HUES64 (cell line): ENCODE measurements around the gene CLSTN2.

Source experiments
- H3K27ac ChIP-seq: 2 replicates; pipeline ENCODE4 v1.7.0; 2013; ENCODE audit warnings: low read depth, low read length, inconsistent platforms
- H3K27me3 ChIP-seq: 2 replicates; pipeline ENCODE4 v1.6.1; 2013; ENCODE audit warnings: mild to moderate bottlenecking, low read length; ENCODE audit not compliant: insufficient read depth
- H3K36me3 ChIP-seq: 2 replicates; pipeline ENCODE4 v1.6.1; 2013; ENCODE audit warnings: mild to moderate bottlenecking, low read length; ENCODE audit not compliant: insufficient read depth
- H3K4me1 ChIP-seq: 2 replicates; pipeline ENCODE4 v1.6.1; 2013; ENCODE audit warnings: mild to moderate bottlenecking, low read length, moderate library complexity; ENCODE audit not compliant: insufficient read depth
- H3K4me3 ChIP-seq: 2 replicates; pipeline ENCODE4 v1.5.1; 2013; ENCODE audit warnings: mild to moderate bottlenecking, low read length, moderate library complexity
- H3K9ac ChIP-seq: 2 replicates; pipeline ENCODE4 v1.6.1; 2013; ENCODE audit warnings: mild to moderate bottlenecking, low read depth, low read length
- H3K9me3 ChIP-seq: 2 replicates; pipeline ENCODE4 v1.6.1; 2013; ENCODE audit warnings: low read depth, low read length; ENCODE audit not compliant: insufficient read depth
- WGBS: fragments of 150-250, 120-280 bp; methylation state at CpG from one replicate; pipeline ENCODE4 v1.1.7; 2013; ENCODE audit warnings: missing lambda C conversion rate; 5-methylcytosine and 5-hydroxymethylcytosine counted together

Gene CLSTN2

DNA sequence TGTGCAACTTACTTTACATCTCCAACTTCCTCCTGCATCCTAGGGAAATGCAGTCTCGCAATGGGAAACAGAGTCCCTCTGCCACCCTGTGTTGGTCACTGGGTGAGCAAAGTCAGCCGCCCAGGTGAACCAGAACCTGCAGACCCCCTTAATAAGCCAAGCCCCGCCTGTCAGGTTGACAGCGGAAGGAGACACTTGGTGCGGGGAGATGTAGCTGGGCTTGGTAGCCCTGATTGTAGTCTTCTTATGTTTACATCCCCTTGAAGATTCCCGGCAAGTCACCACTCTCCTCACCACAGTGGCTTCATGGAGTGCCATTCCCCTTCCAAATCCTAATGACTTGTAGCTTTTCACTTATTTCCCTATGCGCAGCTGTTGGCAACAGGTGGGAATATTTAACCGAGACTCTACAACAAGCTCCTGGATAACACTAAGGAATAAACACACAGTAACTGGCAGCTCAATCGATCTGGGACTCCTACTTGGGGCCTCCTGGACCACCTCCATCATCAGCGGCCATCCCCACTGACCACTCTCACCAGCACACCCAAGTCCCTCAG lies 17.7 kb upstream of the CLSTN2 start:
- Histone ChIP-seq H3K27ac (no peak overlapping the region), H3K9me3 (no peaks in the 10 kb centered on the region), H3K27me3 (no peaks in the 10 kb centered on the region), H3K4me1 (no peaks in the 10 kb centered on the region), H3K36me3 (no peaks in the 10 kb centered on the region), H3K4me3 (no peak overlapping the region), H3K9ac (no peak overlapping the region)
- WGBS: 94% methylated on average over 10 of the region's 10 CpGs

DNA sequence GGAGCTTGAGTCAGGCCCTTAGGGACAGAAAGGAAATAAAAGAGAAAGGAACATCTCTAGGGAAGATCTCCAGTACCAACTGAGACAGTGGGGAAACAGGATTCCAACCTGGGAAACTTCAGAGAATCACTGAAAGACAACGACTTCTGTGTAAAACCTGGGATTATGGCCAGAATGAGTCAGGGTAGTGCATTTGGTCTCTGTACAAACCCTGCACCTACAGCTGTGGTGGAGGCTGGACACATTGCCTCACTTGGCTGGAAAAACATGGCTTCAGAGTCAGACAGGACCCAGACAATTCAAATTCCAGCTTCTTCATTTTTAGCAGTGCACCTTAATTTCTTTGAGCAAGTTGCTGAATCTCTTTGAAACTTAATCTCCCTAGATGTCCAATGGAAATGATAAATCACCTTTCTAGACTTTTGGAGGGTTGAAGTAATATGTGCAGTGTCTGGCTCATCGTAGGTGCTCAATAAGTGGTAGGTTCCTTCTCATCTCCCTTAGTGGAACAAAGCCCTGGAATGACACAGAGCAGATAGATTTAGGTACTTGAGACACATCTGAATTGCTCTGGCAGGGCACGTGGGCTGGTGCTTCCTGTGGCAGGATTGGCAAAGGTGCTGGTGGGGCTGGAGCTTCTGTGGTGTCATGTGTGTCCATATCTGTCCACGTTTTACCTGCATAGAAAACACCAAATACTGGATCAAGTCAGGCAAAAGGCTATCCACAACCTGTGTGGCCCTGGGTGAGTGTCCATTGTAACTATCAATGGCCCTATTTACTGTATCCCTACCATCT lies 6.1 kb upstream of the CLSTN2 start:
- Histone ChIP-seq H3K27ac (no peak overlapping the region), H3K36me3 (no peaks in the 10 kb centered on the region), H3K9me3 (no peaks in the 10 kb centered on the region), H3K9ac (no peak overlapping the region), H3K4me3 (no peak overlapping the region), H3K27me3 (peaks cover 7% of the 10 kb centered on the region), H3K4me1 (no peaks in the 10 kb centered on the region)
- WGBS: 90% methylated on average over 4 of the region's 4 CpGs

DNA sequence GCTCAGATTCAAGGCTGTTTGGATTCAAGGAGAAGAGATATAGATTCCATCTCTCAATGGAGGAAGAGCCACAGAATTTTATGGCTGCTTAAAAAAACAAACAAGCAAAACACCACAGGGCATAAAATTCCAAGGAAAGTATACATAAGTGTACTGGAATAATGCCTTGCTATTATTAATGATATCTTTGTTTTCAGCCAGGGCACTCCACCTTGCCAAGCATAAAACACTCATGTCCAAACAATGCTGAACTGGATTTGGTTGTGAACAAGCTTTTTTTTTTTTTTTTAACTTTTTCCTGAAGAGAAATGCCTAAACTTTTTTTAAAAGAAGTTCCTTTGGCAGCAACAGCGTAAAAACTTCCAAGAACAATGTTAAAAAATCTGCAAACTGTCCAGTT lies 4.8 kb upstream of the CLSTN2 start:
- WGBS: 85% methylated on average over 1 of the region's 1 CpG
- no peaks in the 10 kb centered on the region for H3K36me3 ChIP-seq

DNA sequence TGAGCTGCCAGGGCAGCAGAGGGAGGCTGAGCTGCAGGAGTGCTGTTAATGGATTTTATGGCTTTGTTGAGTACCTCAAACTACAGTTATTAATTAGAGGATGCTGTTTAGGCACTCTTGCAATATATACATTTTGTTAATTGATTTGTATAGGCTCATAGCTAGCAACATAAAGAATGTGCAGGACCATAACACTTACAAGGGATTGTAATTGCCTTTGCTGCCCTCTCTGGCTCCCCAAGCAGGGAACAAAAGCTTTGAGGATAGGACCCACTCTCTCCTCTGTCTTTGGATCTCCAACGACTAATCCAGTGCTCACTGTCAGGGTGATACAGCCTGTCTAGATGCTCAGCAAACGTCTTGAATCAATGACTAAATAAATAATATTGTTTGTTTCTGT lies 1.2 kb upstream of the CLSTN2 start:
- peaks cover 35% of the 10 kb centered on the region for H3K27me3 ChIP-seq
- WGBS: 26% methylated on average over 1 of the region's 2 CpGs
- no peaks in the 10 kb centered on the region for H3K4me1 ChIP-seq
- H3K36me3 ChIP-seq: no peaks in the 10 kb centered on the region
- no peak overlapping the region for H3K4me3 ChIP-seq
- H3K9ac ChIP-seq: no peak overlapping the region
- no peaks in the 10 kb centered on the region for H3K9me3 ChIP-seq
- H3K27ac ChIP-seq: no peak overlapping the region

More for the DNA sequence above, 4.8 kb upstream of the CLSTN2 start:
- H3K4me1 ChIP-seq: no peaks in the 10 kb centered on the region
- H3K9ac ChIP-seq: no peak overlapping the region
- peaks cover 14% of the 10 kb centered on the region for H3K27me3 ChIP-seq
- no peaks in the 10 kb centered on the region for H3K9me3 ChIP-seq
- H3K4me3 ChIP-seq: no peak overlapping the region
- H3K27ac ChIP-seq: no peak overlapping the region

DNA sequence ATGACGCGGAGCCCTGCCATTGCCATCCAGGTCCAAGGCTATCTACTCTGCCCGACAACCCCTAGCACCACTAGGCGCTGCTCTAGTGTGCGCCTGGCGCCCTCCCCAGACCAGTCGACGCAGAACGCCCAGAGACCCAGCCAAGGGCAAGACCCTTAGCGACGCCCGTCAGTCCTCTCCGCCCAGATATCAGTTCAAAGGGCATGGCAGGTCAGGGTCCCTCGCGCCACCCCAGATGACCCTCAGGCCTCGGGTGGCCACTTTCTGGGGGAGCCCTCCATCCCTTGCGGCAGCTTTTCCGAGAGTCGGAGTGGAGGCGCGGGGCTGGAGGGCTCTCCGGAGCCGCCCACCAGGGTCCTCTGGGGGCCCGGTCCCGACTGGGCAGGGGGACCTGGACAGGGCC lies 371 bp upstream of the CLSTN2 start:
- peaks cover 39% of the 10 kb centered on the region for H3K27me3 ChIP-seq
- H3K36me3 ChIP-seq: no peaks in the 10 kb centered on the region
- no peaks in the 10 kb centered on the region for H3K9me3 ChIP-seq
- H3K9ac ChIP-seq: no peak overlapping the region
- H3K4me1 ChIP-seq: no peaks in the 10 kb centered on the region
- no peak overlapping the region for H3K27ac ChIP-seq
- WGBS: 1% methylated on average over 25 of the region's 25 CpGs
- peak overlapping the region; percentile 64 for H3K4me3 ChIP-seq

DNA sequence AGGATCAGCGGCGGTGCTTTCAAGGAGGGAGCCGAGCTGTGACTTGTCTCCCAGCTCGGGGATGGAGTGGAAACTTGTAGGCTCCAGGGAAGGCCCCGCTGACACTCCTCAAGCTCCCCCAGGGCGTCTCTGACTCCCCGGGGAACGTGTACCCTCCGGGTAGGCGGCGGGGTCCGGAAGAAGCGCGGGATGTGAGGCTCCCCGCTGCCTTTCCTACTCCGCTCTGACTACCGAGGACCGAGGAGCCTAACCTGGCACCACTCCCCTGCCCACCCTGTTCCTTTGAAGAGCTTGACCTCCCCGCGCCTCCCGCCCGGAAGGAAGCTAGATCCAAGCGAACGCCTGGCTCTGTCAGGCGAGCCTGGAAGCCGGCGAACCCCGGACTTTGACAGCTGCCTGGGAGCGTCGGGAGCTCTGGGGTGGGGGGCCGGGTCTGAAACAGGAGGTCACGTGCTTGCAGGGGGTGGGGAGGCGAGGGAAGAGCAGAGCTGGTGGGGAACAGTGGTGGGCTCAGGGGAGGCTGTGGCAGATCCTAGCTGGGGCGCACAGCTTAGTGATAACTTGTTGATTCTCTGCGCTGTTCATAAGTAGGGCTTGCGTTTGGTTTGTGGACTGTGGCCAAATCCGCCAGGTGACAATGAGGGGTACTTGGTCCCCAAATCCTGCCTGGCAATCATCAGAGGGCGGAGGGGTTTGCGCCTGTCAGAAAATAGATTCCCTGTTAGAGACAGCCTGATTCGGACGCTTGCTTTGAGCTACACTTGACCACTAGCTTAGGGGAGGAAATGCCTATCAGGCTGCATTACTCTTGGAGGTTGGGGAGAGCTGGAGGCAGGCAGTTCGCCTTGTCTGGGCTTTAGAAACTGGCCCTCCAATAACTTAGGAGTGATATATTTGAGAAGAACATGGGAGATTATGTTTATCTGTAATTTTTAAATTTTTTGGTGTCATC lies 1.2 kb downstream of the CLSTN2 start:
- Histone ChIP-seq H3K9ac (no peak overlapping the region), H3K27me3 (peaks cover 39% of the 10 kb centered on the region)

DNA sequence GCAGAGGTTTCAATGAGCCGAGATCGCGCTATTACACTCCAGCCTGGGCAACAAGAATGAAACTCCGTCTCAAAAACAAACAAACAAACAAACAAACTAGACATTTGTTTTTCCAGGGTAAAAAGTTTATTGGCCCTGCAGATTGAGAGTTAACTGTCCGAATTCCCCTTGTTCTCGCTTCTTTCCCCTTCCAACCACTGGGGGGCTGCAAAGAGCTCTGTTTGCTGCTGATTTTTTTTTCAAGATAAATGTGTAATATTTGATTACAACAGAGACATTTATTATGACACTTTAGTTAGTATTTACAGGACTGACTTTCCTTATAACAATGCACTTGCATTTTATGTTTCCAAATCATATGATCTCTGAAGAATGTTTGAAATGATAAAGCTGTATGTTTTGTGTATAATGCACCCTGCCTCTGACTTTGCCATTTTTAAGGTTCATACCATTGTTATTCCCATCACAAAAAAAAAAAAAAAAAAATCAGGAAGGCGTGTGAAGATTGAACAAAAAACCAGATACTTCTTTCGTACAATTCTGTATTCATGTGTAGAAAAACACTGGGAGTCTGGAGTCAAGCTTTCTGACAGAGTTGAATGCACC lies 2.8 kb downstream of the CLSTN2 start:
- Histone ChIP-seq H3K9me3 (no peaks in the 10 kb centered on the region), H3K9ac (no peak overlapping the region), H3K36me3 (no peaks in the 10 kb centered on the region), H3K4me1 (no peaks in the 10 kb centered on the region), H3K27ac (no peak overlapping the region), H3K4me3 (no peak overlapping the region), H3K27me3 (peaks cover 39% of the 10 kb centered on the region)
- 27% methylated on average over 8 of the region's 8 CpGs for WGBS

More for the DNA sequence above, 1.2 kb downstream of the CLSTN2 start:
- H3K36me3 ChIP-seq: no peaks in the 10 kb centered on the region
- peak overlapping the region; percentile 64 for H3K4me3 ChIP-seq
- WGBS: 5% methylated on average over 42 of the region's 42 CpGs
- no peaks in the 10 kb centered on the region for H3K4me1 ChIP-seq
- no peaks in the 10 kb centered on the region for H3K9me3 ChIP-seq
- H3K27ac ChIP-seq: no peak overlapping the region

DNA sequence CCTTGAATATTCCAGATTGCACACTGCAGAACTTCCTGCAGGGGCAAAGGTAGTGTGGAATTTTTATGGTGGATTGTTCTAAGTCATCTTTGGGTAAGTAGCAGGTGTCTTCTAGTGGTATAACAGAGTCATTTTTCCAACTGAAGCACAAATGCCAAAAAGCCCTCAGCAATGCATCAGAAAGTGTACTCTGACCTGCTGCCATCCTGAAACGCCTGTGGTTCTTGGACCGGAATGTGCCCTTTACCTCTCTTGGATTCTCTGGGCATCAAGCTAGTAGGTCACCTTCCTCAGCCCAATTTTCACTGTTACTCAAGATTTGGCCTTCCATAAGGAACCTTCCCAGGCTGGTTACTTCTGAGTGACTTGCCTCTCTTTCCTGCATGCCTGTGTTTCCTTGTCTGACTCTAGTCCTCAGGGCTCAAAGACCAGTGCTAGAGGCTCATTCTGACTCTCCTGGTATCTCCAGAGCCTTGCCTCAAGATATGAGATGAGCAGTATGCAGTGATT lies 4.8 kb downstream of the CLSTN2 start:
- Histone ChIP-seq H3K4me3 (no peak overlapping the region), H3K9me3 (no peaks in the 10 kb centered on the region), H3K36me3 (no peaks in the 10 kb centered on the region), H3K9ac (no peak overlapping the region), H3K27me3 (peaks cover 28% of the 10 kb centered on the region), H3K27ac (no peak overlapping the region), H3K4me1 (no peaks in the 10 kb centered on the region)
- WGBS: 92% methylated on average over 2 of the region's 2 CpGs

DNA sequence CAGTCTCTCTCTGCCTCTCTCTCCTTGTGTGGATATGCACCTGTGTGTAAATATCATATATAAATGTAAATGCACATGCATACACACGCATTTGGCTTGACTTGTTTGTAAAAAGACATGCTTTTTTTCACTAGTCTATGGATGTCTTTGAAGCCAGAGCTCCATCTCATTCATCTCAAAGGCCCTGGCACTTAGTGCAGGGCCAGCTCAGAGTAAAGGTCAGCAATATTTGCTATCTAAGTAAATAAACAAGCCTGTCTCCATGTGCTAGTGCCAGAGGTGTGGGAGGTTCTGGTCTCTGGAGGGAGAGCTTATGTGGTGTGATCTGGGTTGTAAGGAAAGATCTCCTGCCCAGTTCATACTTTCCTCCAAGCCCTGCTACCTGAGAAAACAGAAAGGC lies 5.6 kb downstream of the CLSTN2 start:
- no peaks in the 10 kb centered on the region for H3K9me3 ChIP-seq
- 73% methylated on average over 1 of the region's 1 CpG for WGBS
- no peak overlapping the region for H3K27ac ChIP-seq
- H3K27me3 ChIP-seq: peaks cover 21% of the 10 kb centered on the region
- no peak overlapping the region for H3K4me3 ChIP-seq
- H3K9ac ChIP-seq: no peak overlapping the region
- no peaks in the 10 kb centered on the region for H3K36me3 ChIP-seq
- no peaks in the 10 kb centered on the region for H3K4me1 ChIP-seq

DNA sequence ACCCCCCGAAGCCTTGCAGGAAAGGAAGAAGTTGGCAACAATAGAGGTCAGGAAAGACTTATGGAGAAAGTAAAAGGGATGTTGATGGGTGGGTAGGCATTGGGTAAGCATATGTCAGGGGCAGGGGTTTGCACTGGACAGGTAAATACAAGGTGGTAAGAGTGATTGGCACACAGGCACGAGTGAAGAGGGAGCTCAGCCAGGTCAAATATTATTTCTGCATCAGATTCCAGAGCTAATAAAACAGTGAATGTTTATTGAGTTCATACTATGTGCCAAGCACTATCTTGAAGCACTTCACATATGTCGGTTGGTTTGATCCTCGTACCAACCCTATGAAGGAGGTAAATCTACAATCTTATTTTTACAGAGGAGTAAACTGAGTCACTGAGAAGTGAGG lies 6.6 kb downstream of the CLSTN2 start:
- H3K27me3 ChIP-seq: peaks cover 12% of the 10 kb centered on the region
- H3K27ac ChIP-seq: no peak overlapping the region
- 91% methylated on average over 4 of the region's 4 CpGs for WGBS
- no peaks in the 10 kb centered on the region for H3K36me3 ChIP-seq
- H3K4me3 ChIP-seq: no peak overlapping the region
- H3K9ac ChIP-seq: no peak overlapping the region
- no peaks in the 10 kb centered on the region for H3K4me1 ChIP-seq
- H3K9me3 ChIP-seq: no peaks in the 10 kb centered on the region
